ENCODE data around the gene GFAP.

DNA sequence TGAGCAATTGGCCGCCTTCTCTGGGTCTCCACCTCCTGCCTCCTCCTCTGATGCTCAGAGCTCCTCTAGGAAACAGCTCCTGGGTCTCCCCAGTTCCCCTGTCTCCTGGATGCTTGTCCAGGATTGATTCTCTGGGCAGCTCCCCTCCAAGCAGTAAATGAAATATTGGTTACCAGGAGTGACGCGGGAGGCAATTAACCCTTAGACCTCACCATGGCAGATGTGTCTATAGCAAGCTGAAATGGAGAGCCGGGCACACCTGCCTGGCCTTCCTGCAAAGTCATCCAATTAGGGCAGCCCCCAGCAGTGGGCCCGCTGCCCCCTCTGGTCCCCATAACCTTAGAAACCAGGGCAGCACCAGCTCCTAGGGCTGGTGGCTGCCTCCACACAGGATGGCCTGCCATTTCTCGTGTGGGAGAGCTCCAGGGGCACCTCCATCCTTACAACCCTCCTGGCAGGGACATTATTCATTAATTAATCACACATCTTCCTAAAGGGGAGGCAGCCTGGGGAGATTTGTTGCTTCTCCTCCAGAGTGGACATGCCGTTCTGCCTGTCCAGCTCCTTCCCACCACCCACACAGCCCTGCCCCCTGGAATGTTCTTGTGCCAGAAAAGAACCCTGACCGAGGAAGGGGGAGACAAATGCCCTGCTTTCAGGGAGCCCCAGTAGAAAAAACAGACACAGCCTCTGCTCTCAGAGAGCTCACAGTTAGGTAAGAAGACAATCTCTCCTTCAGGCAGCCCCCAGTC is 40.5 kb upstream of the GFAP start:
- TF ChIP-seq GATA2 (CRISPR knock-in tag; IDR thresholded peaks at IDR 0.05) = no peak
- TF ChIP-seq RCOR1 (IDR thresholded peaks at IDR 0.05; ENCODE audit: low read length) = no peak
- no peak for TF ChIP-seq CTCF (IDR thresholded peaks at IDR 0.05)
- TF ChIP-seq SMC3 (IDR thresholded peaks at IDR 0.05; ENCODE audit: low read depth, low read length) = no peak
- no peak for TF ChIP-seq ELF1 (IDR thresholded peaks at IDR 0.05)
- no peak for TF ChIP-seq TCF12 (IDR thresholded peaks at IDR 0.05)
- TF ChIP-seq, protein P1, sequence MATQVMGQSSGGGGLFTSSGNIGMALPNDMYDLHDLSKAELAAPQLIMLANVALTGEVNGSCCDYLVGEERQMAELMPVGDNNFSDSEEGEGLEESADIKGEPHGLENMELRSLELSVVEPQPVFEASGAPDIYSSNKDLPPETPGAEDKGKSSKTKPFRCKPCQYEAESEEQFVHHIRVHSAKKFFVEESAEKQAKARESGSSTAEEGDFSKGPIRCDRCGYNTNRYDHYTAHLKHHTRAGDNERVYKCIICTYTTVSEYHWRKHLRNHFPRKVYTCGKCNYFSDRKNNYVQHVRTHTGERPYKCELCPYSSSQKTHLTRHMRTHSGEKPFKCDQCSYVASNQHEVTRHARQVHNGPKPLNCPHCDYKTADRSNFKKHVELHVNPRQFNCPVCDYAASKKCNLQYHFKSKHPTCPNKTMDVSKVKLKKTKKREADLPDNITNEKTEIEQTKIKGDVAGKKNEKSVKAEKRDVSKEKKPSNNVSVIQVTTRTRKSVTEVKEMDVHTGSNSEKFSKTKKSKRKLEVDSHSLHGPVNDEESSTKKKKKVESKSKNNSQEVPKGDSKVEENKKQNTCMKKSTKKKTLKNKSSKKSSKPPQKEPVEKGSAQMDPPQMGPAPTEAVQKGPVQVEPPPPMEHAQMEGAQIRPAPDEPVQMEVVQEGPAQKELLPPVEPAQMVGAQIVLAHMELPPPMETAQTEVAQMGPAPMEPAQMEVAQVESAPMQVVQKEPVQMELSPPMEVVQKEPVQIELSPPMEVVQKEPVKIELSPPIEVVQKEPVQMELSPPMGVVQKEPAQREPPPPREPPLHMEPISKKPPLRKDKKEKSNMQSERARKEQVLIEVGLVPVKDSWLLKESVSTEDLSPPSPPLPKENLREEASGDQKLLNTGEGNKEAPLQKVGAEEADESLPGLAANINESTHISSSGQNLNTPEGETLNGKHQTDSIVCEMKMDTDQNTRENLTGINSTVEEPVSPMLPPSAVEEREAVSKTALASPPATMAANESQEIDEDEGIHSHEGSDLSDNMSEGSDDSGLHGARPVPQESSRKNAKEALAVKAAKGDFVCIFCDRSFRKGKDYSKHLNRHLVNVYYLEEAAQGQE (IDR thresholded peaks at IDR 0.05; ENCODE audit: low read depth, low read length) = no peak
- TF ChIP-seq TAF1 (IDR thresholded peaks at IDR 0.05; ENCODE audit: borderline replicate concordance, low read depth, low read length) = no peak
- TF ChIP-seq TEAD4 (IDR thresholded peaks at IDR 0.05; ENCODE audit: borderline replicate concordance, insufficient read depth) = no peak
- TF ChIP-seq MEF2A (IDR thresholded peaks at IDR 0.05; ENCODE audit: borderline replicate concordance, low read depth) = no peak
- TF ChIP-seq YY1 (IDR thresholded peaks at IDR 0.05; ENCODE audit: low read depth) = no peak
- TF ChIP-seq, protein P2, sequence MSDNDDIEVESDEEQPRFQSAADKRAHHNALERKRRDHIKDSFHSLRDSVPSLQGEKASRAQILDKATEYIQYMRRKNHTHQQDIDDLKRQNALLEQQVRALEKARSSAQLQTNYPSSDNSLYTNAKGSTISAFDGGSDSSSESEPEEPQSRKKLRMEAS (IDR thresholded peaks at IDR 0.05; ENCODE audit: low read depth) = no peak

Data from SK-N-SH (cell line).